Measurements from ENCODE around the gene MRPL49.

MRPL49 gene

DNA sequence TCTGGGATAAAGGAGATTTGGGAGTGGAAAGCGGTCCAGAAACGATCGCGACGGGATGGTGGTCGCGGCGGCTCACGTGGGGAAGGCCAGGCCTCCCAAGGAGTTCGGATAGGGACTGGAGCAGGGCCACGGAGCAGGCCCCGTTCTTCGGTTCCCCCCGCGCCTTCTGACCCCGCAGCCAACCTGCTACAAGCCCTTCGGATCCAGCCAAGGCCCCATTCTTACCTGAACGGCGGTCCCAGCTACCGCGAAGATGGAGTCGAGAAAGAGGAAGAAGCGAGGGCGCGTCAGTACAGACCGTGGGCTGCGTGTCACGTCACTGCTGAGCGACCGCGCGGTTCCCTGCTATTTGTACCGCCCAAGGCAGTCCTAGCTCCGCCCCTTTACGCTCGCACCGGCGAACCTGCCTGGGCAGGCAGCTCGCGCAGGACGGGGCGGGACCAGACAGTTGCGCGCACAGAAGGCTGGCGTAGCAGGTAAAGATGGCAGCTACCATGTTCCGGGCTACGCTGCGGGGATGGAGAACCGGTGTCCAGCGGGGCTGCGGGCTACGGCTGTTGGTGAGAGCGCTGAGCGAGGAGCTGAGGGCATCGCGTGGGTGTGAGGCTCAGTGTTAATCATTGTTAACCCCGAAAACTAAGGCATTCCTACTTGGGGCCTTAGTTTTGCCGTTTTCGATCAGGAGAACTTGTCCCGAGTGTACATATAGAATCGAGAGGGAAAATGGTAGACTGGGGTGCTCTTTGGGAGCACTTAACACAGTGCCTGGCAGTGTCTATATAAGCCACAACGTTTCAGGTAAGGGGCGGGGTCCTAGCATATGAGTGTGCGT, at the start of gene MRPL49, which contains the start of gene FAU:
TSS of gene MRPL49 (plus strand) at position 457 of the 832 bp plus-strand sequence. CDS start at position 483, 26 bp downstream.
TSS of gene FAU (minus strand) at position 270 of the 832 bp plus-strand sequence. CDS start 321 bp downstream, outside the sequence.
- peak; percentile 98 to 99 for DNase-seq

DNA sequence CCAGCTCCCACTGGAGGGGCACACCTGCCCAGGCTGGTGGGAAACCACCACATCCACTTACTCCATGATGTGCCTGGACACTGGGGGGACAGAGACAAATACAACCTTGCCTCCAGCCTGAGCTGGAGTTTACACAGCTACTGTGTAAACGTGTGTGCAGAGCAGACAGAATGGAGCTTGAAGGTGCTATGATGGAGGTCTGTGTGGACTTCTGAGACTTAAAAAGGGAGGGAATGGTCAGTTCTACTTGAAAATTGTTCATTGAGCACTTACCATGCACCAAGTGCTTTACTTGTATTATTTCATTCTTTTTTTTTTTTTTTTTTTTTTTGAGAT, 49.5 kb upstream of the MRPL49 start:
- no peak for DNase-seq

DNA sequence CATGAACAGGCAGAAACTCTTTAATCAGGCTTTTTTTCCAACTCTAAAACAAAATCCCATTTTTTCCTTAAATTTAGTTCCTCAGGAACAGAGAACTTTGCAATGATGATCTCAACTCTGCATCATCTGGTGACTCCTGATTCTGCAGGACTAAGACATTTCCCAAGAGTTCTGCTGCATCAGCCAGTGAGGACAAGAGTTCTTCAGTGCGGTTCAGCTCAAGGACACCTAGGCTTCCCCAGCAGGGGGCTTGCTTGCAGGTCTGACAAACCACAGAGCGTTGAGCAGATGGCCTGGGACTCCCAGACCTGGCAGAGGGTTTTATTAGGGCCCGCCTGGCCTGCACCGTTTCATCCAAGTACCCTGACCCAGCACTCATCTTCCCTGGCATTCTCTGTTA, 44.7 kb upstream of the MRPL49 start:
- DNase-seq = no peak

DNA sequence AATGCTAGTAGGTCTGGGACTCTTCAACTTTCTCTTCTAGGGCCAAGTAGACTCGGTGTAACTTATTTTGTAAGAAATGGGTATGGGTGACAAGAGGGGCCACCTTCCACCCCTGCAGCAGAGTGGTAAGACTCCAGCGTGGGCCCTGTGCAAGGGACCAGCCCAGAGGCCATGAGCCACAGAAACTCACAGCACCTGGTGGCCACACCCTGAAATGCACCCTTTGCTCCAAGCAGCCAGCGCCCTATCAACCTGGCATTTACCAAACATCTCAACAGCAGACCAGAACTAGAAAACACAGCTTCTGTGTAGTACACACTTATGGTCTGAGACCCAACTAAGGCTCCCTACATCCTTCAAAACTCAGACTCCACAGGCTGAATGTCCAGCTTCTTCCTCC, 44.0 kb upstream of the MRPL49 start:
- peak; percentile 70 to 84 for DNase-seq

DNA sequence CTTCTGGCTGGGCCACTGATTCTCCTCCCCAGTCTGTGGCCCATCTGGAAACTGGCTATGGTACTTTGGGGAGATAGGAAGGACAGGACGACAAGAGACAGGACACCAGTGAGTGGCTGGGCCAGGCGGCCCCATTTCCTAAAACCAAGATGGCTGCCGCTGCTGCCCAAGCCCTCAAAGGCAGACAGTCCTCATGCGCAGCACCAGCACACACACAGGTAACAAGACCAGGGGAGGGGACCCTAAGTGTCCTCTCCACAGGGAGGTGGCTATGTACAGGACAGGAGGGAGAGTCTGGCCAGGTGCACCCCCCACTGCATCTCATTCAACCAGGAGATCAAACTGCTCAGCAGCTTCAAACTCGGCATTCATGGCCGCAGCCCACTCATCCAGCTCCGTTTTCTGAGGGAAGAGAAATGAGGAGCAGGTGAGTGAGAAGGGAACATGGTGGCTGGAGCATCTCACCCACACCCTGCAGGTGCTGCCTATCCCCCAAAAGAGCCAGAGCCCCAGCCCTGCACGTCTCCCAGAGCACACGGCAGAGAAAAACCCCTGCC, 43.3 kb upstream of the MRPL49 start:
- no peak for DNase-seq

DNA sequence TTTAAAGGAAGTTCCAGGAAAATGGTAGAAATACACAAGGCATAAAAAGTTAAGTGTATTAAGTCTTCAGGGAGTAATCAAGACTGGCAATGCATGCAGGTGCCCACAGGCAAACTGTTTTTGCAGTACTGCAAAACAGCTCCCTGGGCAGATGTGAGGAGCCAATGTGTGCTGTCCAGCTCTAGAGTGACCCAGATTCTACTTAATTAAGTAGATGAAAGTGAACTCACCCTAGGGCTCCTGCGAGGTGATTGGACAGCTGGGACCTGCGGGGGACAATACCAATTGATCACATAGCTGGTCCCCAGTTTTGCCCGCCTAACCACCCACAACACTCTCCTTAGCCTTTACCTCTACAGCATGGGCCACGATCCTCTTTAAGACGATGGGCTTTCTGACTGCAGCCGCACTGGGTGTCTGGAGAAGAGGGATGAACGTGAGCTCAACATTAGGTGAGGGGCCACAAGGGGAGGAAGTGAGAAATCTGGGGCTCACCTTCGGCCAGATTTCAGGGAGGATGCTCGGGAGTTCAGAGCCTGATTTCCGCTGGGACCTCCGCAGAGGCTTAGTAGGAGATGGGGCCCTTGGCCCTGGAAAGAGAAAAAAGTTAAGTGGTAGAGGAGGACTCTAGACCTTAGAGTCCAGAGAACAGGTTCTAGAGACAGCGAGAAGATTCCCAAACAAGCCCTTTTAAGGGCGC, 38.8 kb upstream of the MRPL49 start:
- no peak for DNase-seq

DNA sequence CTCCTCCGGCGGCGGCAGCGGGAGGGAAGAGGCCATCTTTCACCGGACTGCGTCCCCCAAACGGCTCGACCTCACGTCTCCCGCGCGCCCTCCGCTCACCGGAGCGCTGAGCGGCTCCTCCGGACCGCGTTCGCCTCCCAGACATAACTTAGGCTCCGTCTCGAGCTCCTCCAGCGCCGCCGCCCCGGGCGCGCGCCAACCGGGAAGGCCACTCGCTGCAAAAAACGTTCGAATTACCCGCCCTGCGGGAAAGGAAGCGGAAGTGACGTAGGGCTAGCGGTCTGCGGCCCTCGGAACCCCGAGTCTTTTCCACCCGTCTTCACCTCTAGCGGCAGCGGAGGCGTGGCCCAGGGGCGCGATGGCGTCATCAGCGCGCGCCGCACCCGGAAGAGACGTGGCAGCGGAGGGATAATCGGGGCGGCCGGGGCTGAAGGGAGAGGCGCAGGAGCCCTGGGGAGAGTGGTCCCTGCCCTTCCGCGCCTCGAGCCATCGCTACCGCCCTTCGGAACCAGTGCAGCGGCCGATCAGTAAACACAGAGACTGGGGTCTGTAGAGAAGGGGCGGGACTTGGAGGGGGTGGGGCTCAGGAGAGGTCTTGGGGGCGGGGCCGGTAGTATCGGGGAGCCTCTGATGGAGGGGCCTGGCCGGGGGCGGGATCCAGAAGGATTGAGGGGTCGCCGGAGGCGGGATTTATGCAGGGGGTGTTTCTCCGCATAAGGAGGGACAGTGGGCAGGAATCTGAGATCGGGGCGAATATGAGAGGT, 38.1 kb upstream of the MRPL49 start, which contains the start of the genes CDCA5 and ZFPL1:
TSS of gene CDCA5 (minus strand) at position 207 of the 764 bp plus-strand sequence. CDS start at position 145, 62 bp downstream.
TSS of gene ZFPL1 (plus strand) at position 389 of the 764 bp plus-strand sequence. CDS start 477 bp downstream, outside the sequence.
- DNase-seq = peak; percentile 96 to 97

DNA sequence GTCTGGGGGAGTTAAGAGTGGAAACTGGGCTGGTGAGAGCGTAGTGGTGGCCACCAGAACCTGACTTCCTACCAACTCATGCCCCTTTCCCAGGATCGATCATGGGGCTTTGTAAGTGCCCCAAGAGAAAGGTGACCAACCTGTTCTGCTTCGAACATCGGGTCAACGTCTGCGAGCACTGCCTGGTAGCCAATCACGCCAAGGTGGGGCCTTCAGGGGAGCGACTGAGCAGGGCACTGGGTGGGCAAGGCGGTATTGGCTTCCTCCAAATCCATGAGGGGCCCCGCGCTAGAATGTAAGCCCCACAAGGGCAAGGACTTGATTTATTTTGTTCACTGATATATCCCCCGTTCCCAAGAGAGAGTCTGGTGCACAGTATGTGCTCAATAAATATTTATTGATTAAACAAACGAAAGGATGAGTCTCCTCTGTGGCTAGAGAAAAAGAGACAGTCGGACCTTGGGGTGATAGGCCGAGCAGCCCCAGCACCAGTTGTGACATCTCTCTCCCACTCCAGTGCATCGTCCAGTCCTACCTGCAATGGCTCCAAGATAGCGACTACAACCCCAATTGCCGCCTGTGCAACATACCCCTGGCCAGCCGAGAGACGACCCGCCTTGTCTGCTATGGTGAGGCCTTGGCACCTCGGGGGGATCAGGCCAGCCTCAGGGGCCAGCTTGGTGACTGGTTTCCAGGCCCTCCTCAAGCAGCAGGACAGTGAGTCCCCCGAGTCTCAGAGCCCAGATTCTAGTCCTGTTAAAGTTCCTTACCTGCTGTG, 37.3 kb upstream of the MRPL49 start:
- no peak for DNase-seq

DNA sequence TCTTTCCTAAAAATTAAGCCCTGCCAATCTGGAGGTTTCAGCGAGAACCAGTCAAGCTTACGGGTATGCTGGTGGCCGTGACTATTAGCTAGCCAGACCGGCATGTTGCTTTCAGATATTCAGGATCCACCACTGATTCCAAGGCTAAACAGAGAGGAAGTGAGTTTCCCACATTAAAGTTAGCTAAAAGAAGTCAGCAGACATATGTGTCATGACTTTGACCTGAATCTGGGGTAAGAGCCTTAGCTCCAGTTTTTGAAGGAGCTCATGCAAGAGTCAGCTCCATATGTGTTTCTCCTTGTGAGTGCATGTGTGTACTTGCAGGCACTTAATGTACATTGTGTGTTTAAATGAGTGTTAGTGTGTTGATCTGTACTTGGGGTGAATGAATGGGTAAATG, 36.7 kb upstream of the MRPL49 start:
- DNase-seq = no peak

DNA sequence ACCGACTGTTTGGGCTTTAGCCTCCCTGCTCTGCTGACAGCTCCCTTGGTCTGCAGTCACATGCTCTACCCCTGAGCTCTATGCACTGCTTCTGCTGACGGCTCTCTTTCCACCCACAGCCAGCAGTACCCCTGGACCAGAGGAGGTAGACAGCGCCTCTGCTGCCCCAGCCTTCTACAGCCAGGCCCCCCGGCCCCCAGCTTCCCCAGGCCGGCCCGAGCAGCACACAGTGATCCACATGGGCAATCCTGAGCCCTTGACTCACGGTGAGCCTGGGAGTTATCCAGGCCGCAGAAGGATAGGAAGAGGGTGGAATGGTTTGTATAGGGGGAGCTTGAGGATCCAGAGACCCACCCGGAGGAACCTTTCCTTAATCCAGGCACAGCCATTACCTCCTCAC, 35.3 kb upstream of the MRPL49 start:
- no peak for DNase-seq

DNA sequence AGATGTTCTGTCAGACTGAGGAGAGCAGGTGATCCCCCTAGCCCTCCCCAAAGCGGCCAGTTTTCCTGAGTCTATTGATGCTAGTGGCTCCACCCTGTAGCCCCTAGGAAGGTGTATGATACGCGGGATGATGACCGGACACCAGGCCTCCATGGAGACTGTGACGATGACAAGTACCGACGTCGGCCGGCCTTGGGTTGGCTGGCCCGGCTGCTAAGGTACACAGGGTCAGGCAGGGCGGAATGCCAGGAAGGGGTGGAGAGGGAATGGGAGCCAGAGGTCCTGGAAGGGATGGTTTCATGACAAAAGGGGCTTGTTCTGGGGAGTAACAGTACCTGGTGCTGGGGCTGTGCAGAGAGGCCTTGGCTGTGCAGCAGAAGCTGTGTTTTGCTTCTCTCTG, 34.9 kb upstream of the MRPL49 start:
- DNase-seq = no peak

DNA sequence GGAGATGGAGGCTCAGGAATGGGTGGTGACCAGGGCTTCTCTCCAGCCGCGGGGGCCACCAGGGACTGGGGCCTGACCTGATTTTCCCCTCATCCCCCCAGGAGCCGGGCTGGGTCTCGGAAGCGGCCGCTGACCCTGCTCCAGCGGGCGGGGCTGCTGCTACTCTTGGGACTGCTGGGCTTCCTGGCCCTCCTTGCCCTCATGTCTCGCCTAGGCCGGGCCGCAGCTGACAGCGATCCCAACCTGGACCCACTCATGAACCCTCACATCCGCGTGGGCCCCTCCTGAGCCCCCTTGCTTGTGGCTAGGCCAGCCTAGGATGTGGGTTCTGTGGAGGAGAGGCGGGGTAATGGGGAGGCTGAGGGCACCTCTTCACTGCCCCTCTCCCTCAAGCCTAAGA, 34.3 kb upstream of the MRPL49 start:
- no peak for DNase-seq

DNA sequence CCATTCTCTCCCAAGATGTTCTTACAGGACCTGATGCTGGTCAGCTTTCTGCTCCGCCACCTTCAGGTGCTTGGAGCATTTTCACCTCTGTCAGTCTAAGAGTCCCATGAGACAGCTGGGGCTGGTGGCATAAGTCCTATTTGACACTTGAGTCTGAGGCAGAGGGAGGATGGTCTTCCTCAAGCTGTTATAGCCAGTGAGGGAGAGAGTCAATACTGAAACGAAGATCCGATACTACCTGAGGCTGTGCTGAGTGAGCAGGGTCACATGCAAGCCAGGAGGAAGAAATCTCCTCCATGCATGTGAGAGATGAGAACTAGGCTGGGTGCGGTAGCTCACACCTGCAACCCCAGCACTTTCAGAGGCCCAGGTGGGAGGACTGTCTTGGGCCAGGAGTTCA, 32.5 kb upstream of the MRPL49 start:
- no peak for DNase-seq

DNA sequence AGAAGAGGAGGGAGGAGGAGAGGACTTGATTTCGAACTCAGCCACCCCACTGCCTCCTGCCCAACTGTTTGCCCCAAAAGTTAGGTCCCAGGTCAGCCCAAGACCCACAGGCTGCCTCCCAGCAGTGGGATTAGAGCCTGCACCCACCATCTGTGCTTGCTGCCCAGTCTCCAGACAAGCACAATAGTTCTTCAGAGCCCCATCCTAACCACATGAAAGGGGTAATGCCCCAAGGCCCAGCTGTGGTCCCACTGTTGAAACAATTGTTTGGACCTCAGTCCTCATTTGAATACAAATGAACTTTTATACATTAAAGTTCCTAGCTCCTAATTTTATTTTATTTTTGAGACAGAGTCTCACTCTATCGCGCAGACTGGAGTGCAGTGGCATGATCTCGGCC, 31.5 kb upstream of the MRPL49 start:
- DNase-seq = no peak

DNA sequence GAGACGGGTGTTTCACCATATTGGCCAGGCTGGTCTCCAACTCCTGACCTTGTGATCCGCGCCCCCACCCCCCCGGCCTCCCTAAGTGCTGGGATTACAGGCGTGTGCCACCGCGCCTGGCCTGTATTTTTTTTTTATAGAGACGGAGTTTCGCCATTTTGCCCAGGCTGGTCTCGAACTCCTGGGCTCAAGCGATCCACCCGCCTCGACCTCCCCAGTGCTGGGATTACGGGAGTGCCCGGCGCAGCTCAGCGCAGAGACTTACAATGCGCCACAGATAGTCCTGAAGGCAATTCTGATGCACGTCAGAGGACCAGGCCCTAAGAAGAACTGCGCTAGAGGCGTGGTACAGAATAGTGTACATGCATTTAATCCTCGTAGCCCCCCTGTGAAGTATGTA, 26.7 kb upstream of the MRPL49 start:
- no peak for DNase-seq

DNA sequence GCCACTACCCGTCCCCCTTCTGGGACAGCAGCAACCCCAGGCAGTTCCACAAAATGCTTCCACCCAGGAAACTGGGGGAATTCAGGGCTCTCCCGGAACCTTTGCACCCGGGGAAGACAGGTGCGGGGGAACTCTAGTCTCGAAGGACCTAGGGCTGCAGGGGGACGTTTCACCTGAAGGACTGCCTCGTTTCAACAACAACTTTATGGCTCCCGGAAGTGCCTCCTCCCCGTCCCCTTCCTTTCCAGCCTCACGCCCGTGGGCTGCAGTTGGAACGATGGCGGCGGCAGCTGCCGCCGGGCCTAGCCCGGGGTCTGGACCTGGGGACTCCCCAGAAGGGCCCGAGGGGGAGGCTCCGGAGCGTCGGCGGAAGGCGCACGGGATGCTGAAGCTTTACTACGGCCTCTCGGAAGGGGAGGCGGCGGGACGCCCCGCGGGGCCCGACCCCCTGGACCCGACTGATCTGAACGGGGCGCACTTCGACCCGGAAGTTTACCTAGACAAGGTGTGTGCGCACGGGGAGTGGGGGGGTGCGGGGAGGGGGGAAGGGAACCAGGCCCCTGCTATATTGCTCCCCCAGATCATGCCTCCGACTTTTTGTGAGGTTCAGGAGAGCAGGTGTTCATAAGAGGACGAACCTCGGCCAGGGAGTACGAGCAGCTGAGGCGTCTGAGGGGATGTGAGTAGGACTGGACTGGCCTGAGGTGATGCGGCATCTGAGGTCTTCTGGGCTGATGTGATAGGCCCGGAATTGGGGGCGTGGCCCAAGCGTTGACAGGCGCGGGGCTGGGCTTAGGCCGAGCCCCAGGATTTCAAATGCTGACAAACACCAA, 25.9 kb upstream of the MRPL49 start, which contains the start of gene VPS51:
TSS of gene VPS51 (plus strand) at position 241 of the 833 bp plus-strand sequence. CDS start at position 278, 37 bp downstream.
- DNase-seq = peak; percentile 85 to 91

DNA sequence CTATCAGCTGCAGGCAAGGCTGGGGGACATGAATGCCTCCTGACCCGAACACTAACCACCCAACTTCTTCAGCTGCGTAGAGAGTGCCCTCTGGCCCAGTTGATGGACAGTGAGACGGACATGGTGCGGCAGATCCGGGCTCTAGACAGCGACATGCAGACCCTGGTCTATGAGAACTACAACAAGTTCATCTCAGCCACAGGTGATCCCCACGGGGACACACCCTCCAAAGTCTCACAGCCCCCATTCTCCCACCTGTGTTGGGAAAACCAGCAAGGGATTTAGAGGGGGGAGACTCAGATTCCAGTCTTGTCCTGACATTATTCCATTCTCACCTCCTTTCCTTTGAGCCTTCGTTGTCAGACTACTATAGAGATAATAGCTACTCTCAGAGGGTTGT, 25.2 kb upstream of the MRPL49 start:
- DNase-seq = no peak

DNA sequence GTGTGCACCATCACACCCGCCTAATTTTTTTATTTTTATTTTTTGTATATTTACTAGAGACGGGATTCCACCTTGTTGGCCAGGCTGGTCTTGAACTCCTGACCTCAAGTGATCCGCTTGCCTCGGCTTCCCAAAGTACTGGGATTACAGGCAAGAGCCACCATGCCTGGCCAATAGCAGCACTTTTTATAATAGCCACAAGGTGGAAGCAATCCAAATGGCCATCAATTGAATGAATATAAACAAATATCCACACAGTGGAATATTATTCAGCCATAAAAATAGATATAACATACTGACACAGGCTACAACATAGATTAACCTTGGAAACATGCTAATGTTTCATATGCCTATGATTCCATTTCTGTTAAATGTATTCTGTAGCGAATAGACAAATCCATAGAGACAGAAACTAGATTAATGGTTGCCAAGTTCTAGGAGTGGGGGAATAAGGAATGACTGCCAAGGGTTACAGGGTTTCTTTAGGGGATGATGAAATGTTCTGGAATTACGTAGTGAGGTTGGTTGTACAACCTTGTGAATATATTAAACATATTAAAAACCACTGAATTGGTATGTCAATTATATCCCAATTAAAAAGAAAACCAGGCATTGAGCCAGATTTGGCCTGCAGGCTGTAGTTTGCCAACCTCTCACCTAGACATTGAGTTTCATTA, 21.3 kb upstream of the MRPL49 start:
- DNase-seq = no peak

DNA sequence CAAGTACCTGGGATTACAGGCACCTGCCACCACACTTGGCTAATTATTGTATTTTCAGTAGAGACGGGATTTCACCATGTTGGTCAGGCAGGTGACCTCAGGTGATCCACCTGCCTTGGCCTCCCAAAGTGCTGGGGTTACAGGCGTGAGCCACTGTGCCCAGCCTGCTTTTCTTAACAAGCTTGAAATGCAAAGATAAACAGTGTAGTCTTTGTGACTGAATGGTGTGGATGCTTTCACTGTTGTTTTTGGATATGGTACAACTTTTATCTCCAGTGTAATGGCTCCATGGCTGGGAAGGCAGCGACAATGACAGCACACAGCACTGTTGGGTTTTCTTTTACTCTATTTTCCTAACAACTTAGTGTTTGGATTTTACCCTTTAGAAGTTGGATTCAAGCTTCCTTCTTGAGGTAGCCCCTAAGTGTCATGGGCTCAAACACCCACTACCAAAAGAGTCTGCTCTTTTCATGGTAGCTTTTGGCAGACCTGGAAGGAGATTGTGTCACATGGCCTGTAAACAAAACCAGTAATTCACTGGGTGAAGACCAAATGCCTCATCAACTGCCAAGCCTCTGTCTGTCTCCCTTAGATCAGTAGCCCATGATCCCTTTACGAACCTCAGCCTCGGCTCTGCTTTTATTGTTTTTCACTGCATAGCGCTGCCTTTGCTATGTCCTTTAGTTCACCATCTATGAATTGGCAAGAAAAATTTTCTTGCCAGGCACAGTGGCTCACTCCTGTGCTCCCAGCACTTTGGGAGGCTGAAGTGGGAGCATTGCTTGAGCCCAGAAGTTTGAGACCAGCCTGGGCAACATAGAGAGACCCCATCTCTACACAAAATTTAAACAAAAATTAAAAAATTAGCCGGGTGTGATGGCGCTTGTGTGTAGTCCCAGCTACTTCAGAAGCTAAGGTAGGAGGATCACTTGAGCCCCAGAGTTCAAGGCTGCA, 19.7 kb upstream of the MRPL49 start:
- no peak for DNase-seq

All from CD4-positive, alpha-beta T cell treated with Interferon alpha-2 for 1 hour (primary cell).